HG03095 (cell line): Measurements from ENCODE around the gene DHFR2.

Source experiments
- ATAC-seq: cut with Tn5 transposase; IDR thresholded peaks from one replicate; pipeline ENCODE4 v1.9.1; 2021; ENCODE audit warnings: moderate library complexity; ENCODE audit not compliant: unreplicated experiment

The DHFR2 gene

DNA sequence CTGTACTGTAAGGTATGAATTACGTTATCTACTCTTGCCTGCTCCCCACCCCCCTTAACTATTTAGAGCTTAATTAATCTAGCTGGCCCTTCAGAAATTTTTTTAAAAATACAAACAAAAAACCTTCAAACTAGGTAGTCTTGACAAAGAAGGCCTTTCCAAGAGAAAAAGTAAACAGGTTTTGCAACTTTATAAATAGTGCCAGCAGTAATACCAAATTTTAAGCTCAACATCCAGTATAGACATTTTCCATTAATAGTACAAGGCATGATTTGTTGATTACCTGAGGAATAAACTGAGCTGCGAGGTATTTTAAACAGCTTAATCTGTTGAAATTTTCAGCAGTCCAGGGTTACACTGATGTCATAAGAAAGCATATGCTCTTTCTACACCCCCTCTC, 54.5 kb downstream of the DHFR2 start:
- no peak for ATAC-seq
